Skeletal muscle satellite cell (primary cell): Measurements from ENCODE around the gene CLMP.

ENCODE experiments used
- H3K27me3 ChIP-seq: 2 replicates; pipeline ENCODE4 v1.7.0; 2013; ENCODE audit warnings: low read length; ENCODE audit not compliant: control insufficient read depth, insufficient read depth
- H3K36me3 ChIP-seq: 2 replicates; pipeline ENCODE4 v1.7.0; 2013; ENCODE audit warnings: mild to moderate bottlenecking, control low read depth, low read length; ENCODE audit not compliant: insufficient read depth
- H3K4me1 ChIP-seq: 2 replicates; pipeline ENCODE4 v1.7.0; 2013; ENCODE audit warnings: low read length; ENCODE audit not compliant: control insufficient read depth, insufficient read depth
- H3K4me2 ChIP-seq: 2 replicates; pipeline ENCODE4 v1.7.0; 2013; ENCODE audit warnings: mild to moderate bottlenecking, low read length
- H3K4me3 ChIP-seq: 2 replicates; pipeline ENCODE4 v1.7.0; 2013; ENCODE audit warnings: low read length
- H3K9ac ChIP-seq: 2 replicates; pipeline ENCODE4 v1.7.0; 2013; ENCODE audit warnings: mild to moderate bottlenecking, low read depth, low read length, moderate library complexity
- H3K9me3 ChIP-seq: replicated peaks from 2 replicates; pipeline ENCODE4 v1.7.0; 2013; ENCODE audit warnings: mild to moderate bottlenecking, control low read depth, low read length

Gene CLMP

GRCh38 chr11:123231777-123232176 is 36.7 kb upstream of the CLMP start:
- Histone ChIP-seq H3K9me3 (no peaks in the 10 kb centered on the region), H3K36me3 (no peaks in the 10 kb centered on the region), H3K27me3 (no peaks in the 10 kb centered on the region), H3K9ac (no peak overlapping the region), H3K4me3 (no peak overlapping the region), H3K4me1 (no peaks in the 10 kb centered on the region), H3K4me2 (no peak overlapping the region)

- no peaks in the 10 kb centered on the region for H3K9me3 ChIP-seq
- H3K27me3 ChIP-seq = no peaks in the 10 kb centered on the region
- no peak overlapping the region for H3K4me2 ChIP-seq
- H3K4me3 ChIP-seq = no peak overlapping the region
- no peaks in the 10 kb centered on the region for H3K4me1 ChIP-seq
- no peaks in the 10 kb centered on the region for H3K36me3 ChIP-seq
- H3K9ac ChIP-seq = no peak overlapping the region
Measured at GRCh38 chr11:123231256-123231655, 36.2 kb upstream of the CLMP start.

- no peak overlapping the region for H3K4me2 ChIP-seq
- no peak overlapping the region for H3K9ac ChIP-seq
- no peak overlapping the region for H3K4me3 ChIP-seq
- no peaks in the 10 kb centered on the region for H3K4me1 ChIP-seq
- H3K36me3 ChIP-seq = no peaks in the 10 kb centered on the region
- H3K9me3 ChIP-seq = no peaks in the 10 kb centered on the region
- H3K27me3 ChIP-seq = no peaks in the 10 kb centered on the region
Measured at GRCh38 chr11:123230346-123230745, 35.3 kb upstream of the CLMP start.

DNA sequence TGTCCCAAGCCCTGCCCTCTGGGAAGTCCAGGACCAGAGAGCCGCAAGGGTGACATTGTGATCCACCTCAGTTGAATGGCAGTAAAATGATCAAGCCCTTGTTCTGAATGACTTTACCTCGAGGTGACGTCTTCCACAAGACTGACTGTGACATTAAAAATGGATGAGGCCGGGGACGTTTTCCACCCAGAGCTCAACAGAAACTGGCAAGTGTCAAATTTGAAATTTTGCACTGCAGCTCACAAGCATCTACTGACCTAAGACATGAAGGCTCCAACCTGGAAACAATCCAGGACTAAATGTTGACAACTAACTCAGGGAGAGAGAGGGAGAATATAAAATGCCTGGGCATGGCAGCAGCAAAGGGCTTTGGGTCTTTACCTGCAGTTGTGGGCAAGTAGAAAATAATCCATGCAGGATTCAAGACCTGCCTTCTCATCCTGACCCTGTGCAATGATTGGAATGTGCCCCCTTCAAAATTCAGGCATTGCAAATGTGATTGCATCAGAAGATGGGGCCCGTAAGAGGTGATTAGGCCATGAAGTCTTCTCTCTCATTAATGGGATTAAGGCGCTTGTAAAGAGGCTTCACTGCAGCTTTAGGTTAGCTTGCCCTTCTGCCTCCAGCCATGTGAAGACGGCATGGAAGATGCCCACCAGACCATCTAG is 33.6 kb upstream of the CLMP start:
- H3K36me3 ChIP-seq = no peaks in the 10 kb centered on the region
- H3K4me1 ChIP-seq = no peaks in the 10 kb centered on the region
- no peak overlapping the region for H3K9ac ChIP-seq
- no peak overlapping the region for H3K4me2 ChIP-seq
- no peak overlapping the region for H3K4me3 ChIP-seq
- no peaks in the 10 kb centered on the region for H3K27me3 ChIP-seq
- H3K9me3 ChIP-seq = no peaks in the 10 kb centered on the region

DNA sequence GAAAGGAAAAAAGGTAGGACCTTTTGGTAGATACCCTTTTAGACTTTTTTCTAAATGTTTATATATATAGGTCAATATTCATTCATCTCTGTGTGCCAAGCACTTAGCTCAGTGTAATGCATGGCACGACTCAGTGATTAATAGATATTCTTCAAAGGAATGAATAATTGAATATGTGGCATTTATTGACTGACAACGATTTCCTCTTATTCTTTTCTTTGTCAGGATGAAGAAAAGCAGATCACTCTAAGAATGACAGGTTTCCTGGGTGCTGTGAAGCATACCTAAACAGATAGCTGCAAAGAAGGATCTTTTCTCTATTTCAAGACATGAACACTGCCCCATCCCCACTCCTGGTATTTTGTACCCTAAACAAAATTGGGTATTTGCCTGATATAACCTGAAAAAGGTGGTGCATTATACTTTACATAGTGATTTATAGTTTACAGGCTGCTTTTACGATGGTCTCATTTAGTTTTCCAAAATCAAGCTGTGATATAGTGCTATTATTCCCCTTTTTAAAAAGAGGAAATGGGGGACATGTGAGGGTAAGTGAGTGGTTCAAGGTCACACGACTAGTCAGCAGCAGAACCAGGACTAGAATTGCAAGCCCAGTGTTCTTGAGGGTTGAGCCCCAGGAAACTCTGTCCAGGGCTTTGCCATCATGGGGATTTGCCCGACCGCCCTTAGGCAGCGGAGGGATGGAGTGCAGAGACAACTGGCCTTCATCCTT is 32.9 kb upstream of the CLMP start:
- Histone ChIP-seq H3K4me1 (no peaks in the 10 kb centered on the region), H3K4me3 (no peak overlapping the region), H3K9ac (no peak overlapping the region), H3K36me3 (no peaks in the 10 kb centered on the region), H3K27me3 (no peaks in the 10 kb centered on the region), H3K9me3 (no peaks in the 10 kb centered on the region), H3K4me2 (no peak overlapping the region)

GRCh38 chr11:123221584-123221983 is 26.5 kb upstream of the CLMP start:
- no peaks in the 10 kb centered on the region for H3K36me3 ChIP-seq
- H3K27me3 ChIP-seq = no peaks in the 10 kb centered on the region
- H3K9ac ChIP-seq = no peak overlapping the region
- no peak overlapping the region for H3K4me2 ChIP-seq
- no peak overlapping the region for H3K4me3 ChIP-seq
- no peaks in the 10 kb centered on the region for H3K9me3 ChIP-seq
- H3K4me1 ChIP-seq = peaks cover 18% of the 10 kb centered on the region

DNA sequence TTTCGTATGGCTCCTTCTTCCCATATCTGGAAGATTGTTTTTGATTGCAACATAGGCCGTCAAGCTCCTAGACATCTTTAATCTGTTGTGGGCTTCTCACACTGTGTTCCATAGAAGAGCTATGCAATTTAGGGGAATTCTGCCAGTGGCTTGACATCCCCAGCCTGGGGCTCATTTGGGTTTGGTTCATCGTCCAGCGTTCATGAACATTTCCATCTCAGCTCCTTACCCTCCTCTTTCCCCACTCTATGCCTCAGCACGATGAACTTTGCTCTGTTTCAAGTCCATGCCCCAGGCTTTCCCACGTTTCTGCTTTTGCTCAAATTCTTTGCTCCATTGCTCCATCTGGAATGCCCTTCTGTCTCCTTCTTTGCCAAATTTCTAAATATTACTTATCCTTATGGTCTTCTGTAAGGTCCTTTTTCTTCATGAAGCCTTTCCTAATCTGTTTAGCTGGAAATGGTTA is 26.1 kb upstream of the CLMP start:
- H3K4me3 ChIP-seq = no peak overlapping the region
- no peak overlapping the region for H3K4me2 ChIP-seq
- H3K9me3 ChIP-seq = no peaks in the 10 kb centered on the region
- H3K4me1 ChIP-seq = peaks cover 18% of the 10 kb centered on the region
- H3K9ac ChIP-seq = no peak overlapping the region
- no peaks in the 10 kb centered on the region for H3K36me3 ChIP-seq
- H3K27me3 ChIP-seq = no peaks in the 10 kb centered on the region

DNA sequence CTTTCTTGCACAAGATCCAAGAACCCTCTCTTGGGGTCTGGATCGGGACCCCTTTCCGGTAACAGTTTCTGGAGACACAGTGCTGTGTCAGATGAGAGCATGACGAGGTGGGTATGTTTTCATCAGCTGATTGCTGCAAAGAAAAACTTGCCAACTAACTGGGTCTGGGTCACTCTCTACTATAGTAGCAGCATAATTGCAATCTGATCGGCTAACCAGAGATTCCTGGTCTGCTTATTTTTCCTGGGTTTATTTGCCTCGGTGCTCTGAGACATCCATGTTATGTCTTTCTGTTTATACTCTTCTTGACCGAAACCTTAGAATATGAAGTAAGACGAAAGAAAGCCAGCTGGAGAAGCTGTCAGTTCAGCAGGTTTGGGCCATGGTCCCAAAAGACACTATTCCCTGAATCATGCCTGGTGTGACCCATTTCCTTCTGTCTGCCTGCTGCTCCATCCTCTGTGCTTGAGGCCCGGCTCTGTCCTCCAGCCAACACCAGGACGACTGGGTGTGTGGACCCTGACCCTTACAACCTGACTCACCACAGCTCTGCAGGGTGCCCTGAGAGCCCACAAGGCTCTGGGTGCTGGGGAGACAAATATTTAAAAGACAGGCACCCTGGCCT is 24.1 kb upstream of the CLMP start:
- H3K36me3 ChIP-seq = no peaks in the 10 kb centered on the region
- no peaks in the 10 kb centered on the region for H3K9me3 ChIP-seq
- H3K9ac ChIP-seq = no peak overlapping the region
- peak overlapping the region; percentile 56 for H3K4me2 ChIP-seq
- H3K27me3 ChIP-seq = no peaks in the 10 kb centered on the region
- H3K4me1 ChIP-seq = peaks cover 18% of the 10 kb centered on the region
- H3K4me3 ChIP-seq = no peak overlapping the region

DNA sequence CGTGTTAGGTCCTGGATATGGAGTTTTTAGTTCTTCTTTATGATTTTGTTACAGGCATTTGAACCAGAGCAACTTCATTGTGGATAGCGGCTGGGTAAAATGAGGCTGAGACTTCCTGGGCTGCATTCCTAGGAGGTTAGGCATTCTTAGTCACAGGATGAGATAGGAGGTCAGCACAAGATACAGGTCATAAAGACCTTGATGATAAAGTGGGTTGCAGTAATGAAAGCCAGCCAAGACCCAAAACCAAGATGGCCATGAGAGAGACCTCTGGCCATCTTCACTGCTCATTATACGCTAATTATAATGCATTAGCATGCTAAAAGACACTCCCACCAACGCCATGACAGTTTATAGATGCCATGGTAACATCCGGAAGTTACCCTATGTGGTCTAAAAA is 23.4 kb upstream of the CLMP start:
- Histone ChIP-seq H3K27me3 (no peaks in the 10 kb centered on the region), H3K4me3 (no peak overlapping the region), H3K36me3 (no peaks in the 10 kb centered on the region), H3K4me2 (peak overlapping the region; percentile 9), H3K9me3 (no peaks in the 10 kb centered on the region), H3K9ac (no peak overlapping the region), H3K4me1 (peaks cover 18% of the 10 kb centered on the region)

DNA sequence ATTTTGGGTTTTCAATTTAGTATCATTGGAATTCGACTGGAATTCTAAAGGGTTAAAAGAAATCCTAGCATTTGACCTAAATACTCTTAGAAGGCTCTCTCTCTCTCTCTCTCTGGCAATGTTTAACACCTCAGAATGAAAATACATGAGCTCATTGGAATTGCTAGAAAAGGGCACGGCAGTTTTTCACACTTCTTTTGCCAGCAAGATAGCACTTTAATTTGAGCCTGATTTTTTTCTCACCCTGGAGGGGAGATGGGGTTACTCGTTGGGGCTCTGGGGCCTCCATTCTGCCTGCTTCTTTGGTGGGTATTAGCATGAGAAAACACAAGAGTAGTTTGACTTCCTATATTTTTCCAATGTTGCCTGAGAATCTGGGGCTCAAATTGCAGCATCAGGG is 22.8 kb upstream of the CLMP start:
- Histone ChIP-seq H3K4me2 (peak overlapping the region; percentile 9), H3K9me3 (no peaks in the 10 kb centered on the region), H3K36me3 (no peaks in the 10 kb centered on the region), H3K9ac (peak overlapping the region; percentile 3), H3K27me3 (no peaks in the 10 kb centered on the region), H3K4me3 (no peak overlapping the region), H3K4me1 (peaks cover 23% of the 10 kb centered on the region)

GRCh38 chr11:123216249-123216648 is 21.2 kb upstream of the CLMP start:
- H3K9me3 ChIP-seq = no peaks in the 10 kb centered on the region
- H3K4me2 ChIP-seq = no peak overlapping the region
- H3K4me3 ChIP-seq = no peak overlapping the region
- no peak overlapping the region for H3K9ac ChIP-seq
- H3K4me1 ChIP-seq = peaks cover 39% of the 10 kb centered on the region
- no peaks in the 10 kb centered on the region for H3K27me3 ChIP-seq
- H3K36me3 ChIP-seq = no peaks in the 10 kb centered on the region
